T-helper 1 cell treated with Interleukin-12 subunit alpha and Interleukin-12 subunit beta and Interleukin-4 antibody, amounts not matched to agents 30 ng/mL and 1 ng/mL, for 36 hours (primary cell): ENCODE results near the gene KCNK1. TPM values are rescaled to one million over a fixed set of nuclear protein-coding genes. Genes with fewer than 3 reads are reported as not detected.

ENCODE experiments used
- intact Hi-C: fragments of 100-400 bp; cut with micrococcal nuclease; formaldehyde crosslinking; loops from one replicate; pipeline ENCODE4 v1.15.1; 2024
- total RNA-seq: library from RNA; stranded (reverse); gene quantifications from 2 replicates; pipeline ENCODE4 v1.2.3, GENCODE V29; 2022

KCNK1 gene
- total RNA-seq, 1 donor from 2014 or later = 1.3 TPM

DNA sequence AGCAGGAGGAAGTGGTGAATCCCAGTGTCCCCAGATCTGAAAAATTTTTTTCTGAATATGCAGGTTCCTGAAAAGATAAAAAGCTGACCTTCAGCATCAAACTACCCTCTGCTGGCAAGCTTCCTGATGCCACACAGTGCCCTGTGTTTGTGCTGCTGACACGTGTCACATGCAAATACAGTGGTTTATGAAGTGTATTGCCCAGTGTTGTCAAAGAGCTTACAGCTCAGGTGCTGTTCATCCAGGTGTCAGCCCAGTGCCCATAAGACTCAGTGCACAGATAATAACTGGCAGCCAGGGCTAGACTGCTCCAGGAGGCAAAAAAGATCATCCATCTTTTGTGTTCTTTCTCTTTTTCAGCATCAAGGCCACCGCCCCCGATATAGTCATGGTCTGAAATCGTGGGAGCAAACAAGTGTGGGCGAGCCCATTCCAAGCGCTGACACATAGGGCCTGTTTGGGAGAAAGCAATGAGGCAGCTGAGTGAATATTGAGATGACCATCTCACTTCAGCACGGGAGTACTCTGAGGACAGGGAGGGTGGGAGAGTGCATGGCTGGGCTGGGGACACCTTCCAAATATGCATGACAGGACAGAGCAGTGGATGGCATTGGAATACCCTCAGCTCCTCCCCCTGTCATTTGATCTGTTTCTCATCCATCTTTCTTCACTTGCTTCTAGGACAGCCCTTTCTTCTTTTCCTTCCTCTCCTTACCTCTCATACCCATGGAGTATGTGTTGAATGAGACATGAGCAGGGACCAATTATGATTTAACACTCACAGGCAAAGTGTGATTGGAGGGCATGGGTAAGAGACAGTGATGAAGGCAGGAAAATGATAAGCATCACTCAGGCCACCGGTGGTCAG, 6.4 kb upstream of the KCNK1 start:
- intact Hi-C loops = no loop called here

- intact Hi-C loops = no loop called here
Measured at GRCh38 chr1:233608988-233609387, 4.9 kb upstream of the KCNK1 start.

DNA sequence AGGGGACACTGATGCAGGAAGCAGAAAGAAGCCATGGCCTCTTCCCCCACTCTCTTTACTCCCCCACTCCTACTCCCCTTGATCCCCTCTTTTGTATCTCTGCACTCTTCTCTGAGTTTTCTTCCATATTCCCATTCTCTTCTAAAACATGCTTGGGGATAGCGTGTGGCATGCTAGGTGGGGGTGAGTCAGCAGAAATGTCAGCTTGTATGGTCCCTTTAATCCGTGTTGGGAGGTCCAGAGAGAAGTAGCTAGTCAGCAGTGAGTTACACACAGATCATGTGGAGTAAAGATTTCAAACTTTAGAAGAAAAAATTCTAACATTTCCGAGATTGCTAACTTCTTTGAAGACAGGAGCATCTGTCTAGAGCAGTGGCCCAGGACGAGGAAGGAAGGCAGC, 4.0 kb upstream of the KCNK1 start:
- intact Hi-C loops = loop anchor here (10.0 kb wide), 1 partner anchor 185 kb away; no protein-coding TSS in a partner anchor

- intact Hi-C loops = loop anchor here (10.0 kb wide), 1 partner anchor 184 kb away; no protein-coding TSS in a partner anchor
Measured at GRCh38 chr1:233610628-233611027, 3.3 kb upstream of the KCNK1 start.

- intact Hi-C loops = loop anchor here (10.0 kb wide), 1 partner anchor 183 kb away; no protein-coding TSS in a partner anchor
Measured at GRCh38 chr1:233611363-233611762, 2.5 kb upstream of the KCNK1 start.

- intact Hi-C loops = loop anchor here (10.0 kb wide), 1 partner anchor 181 kb away; no protein-coding TSS in a partner anchor
Measured at GRCh38 chr1:233614173-233614742, 352 bp downstream of the KCNK1 start.

GRCh38 chr1:233614743-233615521, 1.0 kb downstream of the KCNK1 start:
- intact Hi-C loops = loop anchor here (10.0 kb wide), 1 partner anchor 180 kb away; no protein-coding TSS in a partner anchor

DNA sequence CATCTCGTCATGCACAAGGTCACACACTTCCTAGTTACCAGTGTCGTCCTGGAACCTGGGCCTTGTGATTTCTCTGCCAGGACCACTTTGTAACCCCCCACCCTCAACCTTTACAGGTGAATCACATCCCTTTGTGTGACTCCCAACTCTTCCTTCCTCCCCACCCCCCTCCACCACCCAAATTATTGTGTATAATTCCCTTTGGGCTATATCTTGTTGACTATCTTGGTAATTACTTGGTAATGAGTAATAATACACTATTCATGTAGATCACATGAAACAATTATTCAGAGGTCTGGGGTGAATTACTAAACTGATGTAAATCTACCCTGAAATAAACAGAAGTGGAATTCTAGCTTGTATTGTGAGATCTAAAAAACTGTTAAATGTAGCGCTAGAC, 1.7 kb downstream of the KCNK1 start:
- intact Hi-C loops = loop anchor here (10.0 kb wide), 1 partner anchor 179 kb away; no protein-coding TSS in a partner anchor

- intact Hi-C loops = loop anchor here (10.0 kb wide), 1 partner anchor 178 kb away; no protein-coding TSS in a partner anchor
Measured at GRCh38 chr1:233617025-233617424, 3.1 kb downstream of the KCNK1 start.

DNA sequence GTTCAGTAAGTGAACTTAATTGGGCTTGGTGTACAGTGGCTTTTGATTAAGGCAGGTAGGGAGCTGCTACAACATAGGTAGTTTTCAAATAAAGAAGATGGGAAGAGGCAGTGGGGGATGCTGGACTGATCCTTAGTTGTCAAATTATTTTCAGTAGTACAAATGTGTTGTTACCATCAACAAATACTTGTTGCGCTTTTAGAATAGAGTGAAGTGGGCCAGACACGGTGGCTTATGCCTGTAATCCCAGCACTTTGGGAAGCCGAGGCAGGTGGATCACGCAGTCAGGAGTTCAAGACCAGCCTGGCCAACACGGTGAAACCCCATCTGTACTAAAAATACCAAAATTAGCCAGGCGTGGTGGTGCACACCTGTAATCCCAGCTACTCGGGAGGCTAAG, 5.5 kb downstream of the KCNK1 start:
- intact Hi-C loops = loop anchor here (10.0 kb wide), 1 partner anchor 175 kb away; no protein-coding TSS in a partner anchor

DNA sequence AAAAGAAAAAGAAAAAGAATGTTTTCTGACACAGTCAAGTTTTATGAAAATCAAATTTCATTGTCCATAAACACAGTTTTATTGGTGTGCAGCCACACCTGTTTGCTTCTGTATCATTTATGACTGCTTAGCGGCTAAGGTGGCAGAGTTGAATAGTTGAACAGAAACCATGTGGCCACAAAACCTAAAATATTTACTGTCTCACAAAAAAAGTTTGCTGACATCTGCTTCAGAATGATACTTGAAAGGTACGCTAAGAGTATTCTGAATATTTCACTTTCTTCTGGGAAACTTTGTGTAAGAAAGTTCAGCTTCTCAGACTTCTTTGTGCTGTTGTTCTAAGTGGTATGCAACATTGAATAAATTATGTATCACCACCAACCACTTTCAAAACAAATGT, 6.2 kb downstream of the KCNK1 start:
- intact Hi-C loops = no loop called here

GRCh38 chr1:233621923-233622322, 8.0 kb downstream of the KCNK1 start:
- intact Hi-C loops = no loop called here

DNA sequence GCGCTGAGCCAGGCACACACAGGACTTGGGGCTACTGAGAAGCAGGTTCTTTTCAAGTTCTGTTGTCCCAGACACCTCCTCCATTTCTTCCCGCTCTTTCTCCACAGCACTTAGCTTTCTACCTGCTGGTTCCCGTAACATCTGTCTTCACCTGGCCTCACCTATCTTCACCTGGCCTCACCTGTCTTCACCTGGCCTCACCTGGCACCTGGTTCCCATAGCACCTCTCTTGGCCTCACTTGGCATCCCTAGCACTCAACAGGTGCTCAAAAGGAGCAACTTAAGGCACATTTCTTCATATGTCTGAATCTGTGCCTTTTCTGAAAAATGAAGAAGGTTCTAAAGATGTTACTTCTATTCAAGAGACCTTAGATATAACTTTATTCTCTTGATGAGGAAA, 10.4 kb downstream of the KCNK1 start:
- intact Hi-C loops = no loop called here

DNA sequence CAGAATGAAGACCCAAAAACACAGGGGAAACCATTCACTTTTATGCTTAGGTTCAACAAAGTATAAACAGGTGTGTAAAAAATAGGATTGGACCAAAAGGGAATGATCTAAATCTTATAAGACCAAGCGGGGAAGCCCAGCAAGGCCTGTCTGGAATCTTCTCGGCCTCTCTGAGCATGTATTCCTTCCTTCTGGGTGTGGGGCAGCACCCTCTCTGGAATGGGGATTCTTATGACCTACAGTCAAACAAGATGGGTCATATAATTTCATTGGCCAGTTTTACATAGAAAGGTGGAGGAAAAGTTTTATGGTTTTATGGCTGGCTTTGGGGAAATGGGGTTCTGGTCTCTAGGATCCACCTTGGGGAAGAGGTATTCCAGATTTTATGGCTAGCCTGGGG, 11.2 kb downstream of the KCNK1 start:
- intact Hi-C loops = no loop called here

DNA sequence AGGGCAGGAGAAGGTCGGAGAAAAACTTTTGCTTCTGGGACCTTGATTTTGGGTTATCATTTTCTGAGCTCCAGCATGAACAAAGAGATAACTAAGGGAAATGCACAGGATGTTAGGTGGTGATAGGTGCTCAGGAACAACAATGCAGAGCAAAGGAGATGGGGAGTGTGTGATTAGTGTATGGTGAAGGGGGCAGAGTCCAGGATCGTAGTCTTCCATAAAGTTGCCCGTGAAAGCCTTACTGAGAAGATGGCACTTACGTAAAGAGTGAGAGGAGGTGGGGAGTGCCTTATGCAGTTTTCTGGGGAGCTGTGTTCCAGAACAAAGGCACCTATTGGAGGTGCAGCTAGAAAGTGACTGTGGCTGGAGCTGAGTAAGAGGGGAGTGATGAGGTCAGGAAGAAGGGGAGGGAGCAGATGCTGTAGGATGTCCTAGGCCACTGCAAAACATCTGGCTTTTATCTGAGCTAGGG, 11.6 kb downstream of the KCNK1 start:
- intact Hi-C loops = no loop called here

GRCh38 chr1:233627376-233627775, 13.5 kb downstream of the KCNK1 start:
- intact Hi-C loops = no loop called here

DNA sequence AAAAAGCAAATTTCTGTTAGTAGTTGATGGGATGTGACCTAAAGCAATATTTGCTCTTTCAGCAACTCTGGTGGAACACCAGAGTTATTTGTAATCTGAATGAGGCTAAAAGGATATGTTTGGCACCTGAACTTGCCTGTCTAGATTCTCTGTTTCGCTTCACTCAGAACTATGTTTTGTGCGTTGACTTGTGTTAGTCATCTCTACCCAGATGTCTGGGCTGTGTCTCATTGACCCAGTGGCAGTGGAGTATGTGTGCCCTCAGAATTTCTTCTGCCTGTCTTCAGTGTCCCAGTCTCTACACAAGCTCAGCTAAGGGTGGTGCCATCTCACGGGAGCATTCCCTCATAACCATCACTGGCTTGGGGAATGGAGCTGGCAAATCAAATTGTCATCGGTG, 13.9 kb downstream of the KCNK1 start:
- intact Hi-C loops = no loop called here

GRCh38 chr1:233629305-233629935, 15.5 kb downstream of the KCNK1 start:
- intact Hi-C loops = no loop called here

GRCh38 chr1:233631810-233632405, 18.0 kb downstream of the KCNK1 start:
- intact Hi-C loops = no loop called here

DNA sequence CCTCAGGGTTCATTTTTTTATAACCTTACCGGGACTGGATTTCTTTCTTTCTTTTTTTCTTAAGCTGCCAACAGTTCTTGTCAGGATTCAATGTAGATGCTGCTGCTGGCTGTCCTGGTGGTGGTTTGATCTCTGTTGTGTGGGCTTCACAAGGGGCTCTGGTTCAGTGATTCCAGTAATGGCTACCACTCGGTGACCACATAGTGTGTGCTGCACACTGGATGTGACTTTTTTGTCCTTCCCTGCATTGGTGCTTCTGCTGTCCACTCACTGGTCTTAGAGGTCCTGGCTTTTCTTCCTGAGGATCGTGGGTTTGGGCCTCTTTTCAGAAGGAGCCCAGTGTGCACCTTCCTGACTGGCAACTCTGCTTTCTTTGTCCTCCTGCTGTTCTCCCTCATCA, 18.5 kb downstream of the KCNK1 start:
- intact Hi-C loops = no loop called here
